SU-DHL-6 (cell line): ENCODE results near the gene SLC11A2.

ENCODE experiments used
- CTCF ChIP-seq: fragments of 200-600 bp; sonication (generic); IDR thresholded peaks from one replicate; pipeline ENCODE4 v1.5.1; 2017; ENCODE audit warnings: antibody characterized with exemption, mild to moderate bottlenecking, low read length, moderate library complexity; ENCODE audit not compliant: insufficient read depth, poor library complexity, severe bottlenecking
- EZH2phosphoT487 ChIP-seq: fragments of 200-600 bp; sonication (generic), shearing (Covaris generic); conservative IDR thresholded peaks from 2 replicates; pipeline ENCODE4 v1.6.1; 2018; ENCODE audit warnings: mild to moderate bottlenecking, antibody characterized with exemption, low read length, moderate library complexity, mixed read lengths

GRCh38 chr12:50985322-50985721 is 40.9 kb downstream of the SLC11A2 start:
- TF ChIP-seq CTCF (no peak), EZH2phosphoT487 (no peak)
